Activated CD4-positive, alpha-beta T cell treated with anti-CD3 and anti-CD28 coated beads for 24 hours (primary cell): ENCODE data around the gene TTLL7.

Experiments
- DNase-seq, 2 donors: peaks; one replicate each; pipeline ENCODE4 v3.0.0-alpha.2; 2020; ENCODE audit warnings: low read depth in 2 of 2

TTLL7 gene

GRCh38 chr1:83998498-83999315, at the start of gene TTLL7:
Gene TTLL7, minus strand, starts transcription at chr1:83999132. Its CDS starts 46,921 bp downstream, at chr1:83952211.
- peak; percentile 33 to 42 for DNase-seq

- no peak for DNase-seq
Observed at GRCh38 chr1:84042461-84042860, 43.5 kb upstream of the TTLL7 start.

GRCh38 chr1:84037758-84038611, 39.1 kb upstream of the TTLL7 start:
- DNase-seq: no peak

- DNase-seq: no peak
Observed at GRCh38 chr1:84031802-84032327, 32.9 kb upstream of the TTLL7 start.

GRCh38 chr1:84027368-84027767, 28.4 kb upstream of the TTLL7 start:
- no peak for DNase-seq

- no peak for DNase-seq
Observed at GRCh38 chr1:84025966-84026365, 27.0 kb upstream of the TTLL7 start.

- DNase-seq: no peak
Observed at GRCh38 chr1:84021822-84022221, 22.9 kb upstream of the TTLL7 start.

GRCh38 chr1:84020151-84020550, 21.2 kb upstream of the TTLL7 start:
- no peak for DNase-seq

- no peak for DNase-seq
Observed at GRCh38 chr1:84019217-84019616, 20.3 kb upstream of the TTLL7 start.

- no peak for DNase-seq
Observed at GRCh38 chr1:84013708-84014107, 14.8 kb upstream of the TTLL7 start.

GRCh38 chr1:84012018-84012417, 13.1 kb upstream of the TTLL7 start:
- no peak for DNase-seq

GRCh38 chr1:84010136-84010535, 11.2 kb upstream of the TTLL7 start:
- DNase-seq: no peak

GRCh38 chr1:84008631-84009030, 9.7 kb upstream of the TTLL7 start:
- no peak for DNase-seq

- no peak for DNase-seq
Observed at GRCh38 chr1:84006591-84006990, 7.7 kb upstream of the TTLL7 start.

- no peak for DNase-seq
Observed at GRCh38 chr1:84001501-84001900, 2.6 kb upstream of the TTLL7 start.

- DNase-seq: no peak
Observed at GRCh38 chr1:84000954-84001495, 2.1 kb upstream of the TTLL7 start.

- DNase-seq: no peak
Observed at GRCh38 chr1:84000196-84000885, 1.4 kb upstream of the TTLL7 start.

GRCh38 chr1:83999316-83999819, 436 bp upstream of the TTLL7 start:
- DNase-seq: no peak

- no peak for DNase-seq
Observed at GRCh38 chr1:83998205-83998497, 781 bp downstream of the TTLL7 start.

GRCh38 chr1:83997631-83998030, 1.3 kb downstream of the TTLL7 start:
- no peak for DNase-seq

GRCh38 chr1:83996621-83997020, 2.3 kb downstream of the TTLL7 start:
- no peak for DNase-seq

- DNase-seq: no peak
Observed at GRCh38 chr1:83996191-83996590, 2.7 kb downstream of the TTLL7 start.
